Smooth muscle cell (in vitro differentiated cells): ENCODE data around the gene NEDD4L. TPM values are rescaled to one million over a fixed set of nuclear protein-coding genes. Genes with fewer than 3 reads are reported as not detected.
"Not testable (repeated sequence)": the region's sequence is repeated elsewhere in the genome, so short reads cannot be mapped to it uniquely, and the experiment has no call there.

Experiments used
- DNase-seq: peaks from one replicate; lab custom pipeline; 2025; ENCODE audit not compliant: unreplicated experiment; lab: John Stamatoyannopoulos, UW
- H2AFZ ChIP-seq: fragments of 200-600 bp; sonication (generic); 2 replicates; pipeline ENCODE4 v1.6.0; 2016; ENCODE audit warnings: antibody characterized with exemption, low read depth, mild to moderate bottlenecking
- H3F3A ChIP-seq: fragments of 200-600 bp; sonication (generic); 2 replicates; pipeline ENCODE4 v1.6.0; 2017; ENCODE audit warnings: antibody characterized with exemption, low read depth
- H3K27ac ChIP-seq: fragments of 200-600 bp; sonication (generic); 2 replicates; pipeline ENCODE4 v1.5.1; 2016; ENCODE audit warnings: low read depth, mild to moderate bottlenecking
- H3K27me3 ChIP-seq: fragments of 200-600 bp; sonication (generic); 2 replicates; pipeline ENCODE4 v1.6.1; 2016; ENCODE audit warnings: low read depth, mild to moderate bottlenecking
- H3K36me3 ChIP-seq: fragments of 200-600 bp; sonication (generic); 2 replicates; pipeline ENCODE4 v1.5.1; 2016; ENCODE audit warnings: low read depth
- H3K4me1 ChIP-seq: fragments of 200-600 bp; sonication (generic); 2 replicates; pipeline ENCODE4 v1.5.1; 2016; ENCODE audit warnings: low read depth
- H3K4me2 ChIP-seq: fragments of 200-600 bp; sonication (generic); 2 replicates; pipeline ENCODE4 v1.6.0; 2016; ENCODE audit warnings: mild to moderate bottlenecking
- H3K4me3 ChIP-seq: fragments of 200-600 bp; sonication (generic); 2 replicates; pipeline ENCODE4 v1.5.1; 2016; ENCODE audit warnings: mild to moderate bottlenecking
- H3K79me2 ChIP-seq: fragments of 200-600 bp; sonication (generic); 2 replicates; pipeline ENCODE4 v1.6.0; 2016; ENCODE audit warnings: low read depth, mild to moderate bottlenecking
- H3K9ac ChIP-seq: fragments of 200-600 bp; sonication (generic); 2 replicates; pipeline ENCODE4 v1.6.0; 2016; ENCODE audit warnings: low read depth
- H3K9me3 ChIP-seq: fragments of 200-600 bp; sonication (generic); replicated peaks from 2 replicates; pipeline ENCODE4 v1.5.1; 2016; ENCODE audit warnings: low read depth
- H4K20me1 ChIP-seq: fragments of 200-600 bp; sonication (generic); 2 replicates; pipeline ENCODE4 v1.6.0; 2016; ENCODE audit warnings: low read depth
- CTCF ChIP-seq: fragments of 200-600 bp; sonication (generic); IDR thresholded peaks from 2 replicates; pipeline ENCODE4 v1.5.1; 2017; ENCODE audit warnings: borderline replicate concordance, mild to moderate bottlenecking, antibody characterized with exemption; ENCODE audit not compliant: insufficient read depth, poor library complexity, severe bottlenecking
- WGBS: methylation state at CpG from one replicate; pipeline ENCODE4 v1.1.7; 2016; ENCODE audit warnings: low lambda C conversion rate; 5-methylcytosine and 5-hydroxymethylcytosine counted together
- polyA plus RNA-seq: library from polyadenylated mRNA; unstranded; fragments of >200 nt; fragmentation: Nextera tagmentation; extraction: Ambion mirVana; gene quantifications from 2 replicates; pipeline ENCODE4 v1.2.1, GENCODE V29; 2016
- total RNA-seq: library from RNA; depleted of rRNA; stranded (reverse); fragments of >200 nt; gene quantifications from 2 replicates; pipeline ENCODE4 v1.2.3, GENCODE V29; 2014

NEDD4L gene
- total and polyA plus RNA-seq, 2 experiments from 2014 or later = 8.7 to 41.3 TPM

GRCh38 chr18:58429442-58429841 is 385.4 kb downstream of the NEDD4L start:
- DNase-seq = no peak
- Histone ChIP-seq H3K9me3 (no peaks in the 10 kb centered on the region), H3K4me3 (no peak overlapping the region), H3K27me3 (no peaks in the 10 kb centered on the region), H3K4me2 (peak overlapping the region; percentile 17), H3F3A (no peaks in the 10 kb centered on the region), H4K20me1 (no peaks in the 10 kb centered on the region), H3K79me2 (no peaks in the 10 kb centered on the region), H3K36me3 (no peaks in the 10 kb centered on the region), H3K27ac (no peak overlapping the region), H2AFZ (peak overlapping the region; percentile 68), H3K4me1 (peaks cover 6% of the 10 kb centered on the region), H3K9ac (no peak overlapping the region)
- 44% methylated on average over 6 of the region's 6 CpGs for WGBS
- TF ChIP-seq CTCF = no peak

GRCh38 chr18:58431215-58431614 is 387.2 kb downstream of the NEDD4L start:
- Histone ChIP-seq H3K36me3 (no peaks in the 10 kb centered on the region), H2AFZ (no peak overlapping the region), H3K9ac (no peak overlapping the region)

DNA sequence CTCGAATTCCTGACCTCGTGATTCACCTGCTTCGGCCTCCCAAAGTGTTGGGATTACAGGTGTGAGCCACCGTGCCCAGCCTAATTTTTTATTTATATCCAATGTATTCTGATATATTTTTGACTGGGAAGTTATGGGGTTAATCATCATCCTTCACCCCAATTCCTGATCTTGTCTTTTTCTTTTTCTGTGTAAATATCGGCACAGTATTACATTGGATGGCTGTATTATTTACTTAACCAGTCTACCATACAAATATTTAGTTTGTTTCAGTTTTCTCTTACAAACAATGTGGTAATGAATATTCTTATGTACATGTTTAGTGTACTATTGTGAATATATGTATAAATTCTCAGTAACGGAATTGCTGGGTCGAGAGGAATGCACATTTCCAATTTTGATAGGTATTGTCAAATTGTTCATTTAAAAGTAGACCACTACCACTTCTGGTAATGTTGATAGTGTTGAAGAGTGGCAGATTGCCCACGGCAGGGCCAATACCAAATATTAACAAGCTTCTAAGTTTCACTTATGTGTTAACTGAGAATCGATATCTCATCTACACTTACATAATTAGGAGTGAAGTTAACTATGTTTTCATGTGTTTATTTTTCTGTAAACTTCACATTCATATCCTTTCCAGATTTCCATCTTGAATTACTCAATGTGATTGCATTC is 388.2 kb downstream of the NEDD4L start:
- Histone ChIP-seq H3K27ac (no peak overlapping the region), H3K4me3 (no peak overlapping the region), H4K20me1 (no peaks in the 10 kb centered on the region), H3K36me3 (no peaks in the 10 kb centered on the region), H3K27me3 (no peaks in the 10 kb centered on the region), H3K9ac (no peak overlapping the region), H3K4me2 (no peak overlapping the region), H3K79me2 (no peaks in the 10 kb centered on the region), H3K9me3 (no peaks in the 10 kb centered on the region), H3F3A (no peaks in the 10 kb centered on the region), H3K4me1 (no peaks in the 10 kb centered on the region), H2AFZ (no peak overlapping the region)
- no peak for TF ChIP-seq CTCF
- no peak for DNase-seq
- WGBS = 93% methylated on average over 9 of the region's 9 CpGs

More at GRCh38 chr18:58431215-58431614, 387.2 kb downstream of the NEDD4L start:
- no peaks in the 10 kb centered on the region for H3K4me1 ChIP-seq
- H3K27me3 ChIP-seq = no peaks in the 10 kb centered on the region
- no peak for DNase-seq
- no peaks in the 10 kb centered on the region for H4K20me1 ChIP-seq
- no peaks in the 10 kb centered on the region for H3K79me2 ChIP-seq
- no peak overlapping the region for H3K4me2 ChIP-seq
- 63% methylated on average over 5 of the region's 5 CpGs for WGBS
- H3K27ac ChIP-seq = no peak overlapping the region
- H3K9me3 ChIP-seq = no peaks in the 10 kb centered on the region
- no peak overlapping the region for H3K4me3 ChIP-seq
- H3F3A ChIP-seq = no peaks in the 10 kb centered on the region
- TF ChIP-seq CTCF = no peak

DNA sequence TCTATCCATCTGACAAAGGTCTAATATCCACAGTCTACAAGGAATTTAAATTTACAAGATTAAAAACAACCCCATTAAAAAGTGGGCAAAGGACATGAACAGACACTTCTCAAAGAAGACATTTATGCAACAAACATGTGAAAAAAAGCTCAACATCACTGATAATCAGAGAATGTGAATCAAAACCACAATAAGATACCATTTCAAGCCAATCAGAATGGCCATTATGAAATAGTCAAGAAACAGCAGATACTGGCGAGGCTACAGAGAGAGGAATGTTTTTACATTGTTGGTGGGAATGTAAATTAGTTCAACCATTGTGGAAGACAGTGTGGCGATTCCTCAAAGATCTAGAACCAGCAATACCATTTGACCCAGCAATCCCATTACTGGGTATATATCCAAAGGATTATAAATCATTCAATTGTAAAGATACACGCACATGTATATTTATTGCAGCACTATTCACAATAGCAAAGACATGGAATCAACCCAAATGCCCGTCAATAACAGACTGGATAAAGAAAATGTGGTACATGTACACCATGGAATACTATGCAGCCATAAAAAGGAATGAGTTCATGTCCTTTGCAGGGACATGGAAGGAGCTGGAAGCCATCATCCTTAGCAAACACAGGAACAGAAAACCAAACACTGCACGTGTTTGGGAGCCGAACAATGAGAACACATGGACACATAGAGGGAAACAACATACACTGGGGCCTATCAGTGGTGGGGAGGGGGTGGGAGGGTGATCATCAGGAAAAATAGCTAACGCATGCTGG is 391.4 kb downstream of the NEDD4L start:
- not testable (repeated sequence) for H3K36me3 ChIP-seq

More for the DNA sequence above, 391.4 kb downstream of the NEDD4L start:
- not testable (repeated sequence) for H3K9me3 ChIP-seq, H3K4me3 ChIP-seq, H3K4me1 ChIP-seq, H4K20me1 ChIP-seq, H3K4me2 ChIP-seq, H3K27me3 ChIP-seq, DNase-seq, H3K79me2 ChIP-seq, H3F3A ChIP-seq, H3K9ac ChIP-seq, H3K27ac ChIP-seq, H2AFZ ChIP-seq
- WGBS = 87% methylated on average over 7 of the region's 7 CpGs
